GM19468 (cell line): ENCODE results near the gene GULP1.
"Not testable (repeated sequence)": the region's sequence is repeated elsewhere in the genome, so short reads cannot be mapped to it uniquely, and the experiment has no call there.

ENCODE experiments used
- ATAC-seq: cut with Tn5 transposase; IDR thresholded peaks from one replicate; pipeline ENCODE4 v1.9.1; 2021; ENCODE audit warnings: mild to moderate bottlenecking, moderate library complexity, moderate number of reproducible peaks; ENCODE audit not compliant: unreplicated experiment; ENCODE audit errors: extremely low read depth

GULP1 gene

DNA sequence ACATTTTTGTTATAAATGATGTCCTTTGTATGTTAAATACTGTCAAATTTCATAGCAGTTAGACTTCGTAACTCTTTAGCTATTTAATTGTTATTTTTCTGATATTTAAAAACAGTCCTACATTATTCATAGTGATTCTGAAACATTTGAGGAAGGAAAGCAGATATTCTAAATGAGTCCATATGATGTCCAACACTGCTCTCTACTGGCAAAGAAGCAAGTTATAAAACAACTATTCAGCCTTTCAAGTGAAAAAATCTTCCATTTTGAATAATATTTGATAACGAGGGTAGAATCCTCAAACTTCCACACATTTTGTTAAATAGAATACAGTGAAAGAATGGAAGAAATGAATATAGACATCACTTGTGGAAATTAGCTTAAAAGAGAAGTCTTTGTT is 220.8 kb downstream of the GULP1 start:
- no peak for ATAC-seq

DNA sequence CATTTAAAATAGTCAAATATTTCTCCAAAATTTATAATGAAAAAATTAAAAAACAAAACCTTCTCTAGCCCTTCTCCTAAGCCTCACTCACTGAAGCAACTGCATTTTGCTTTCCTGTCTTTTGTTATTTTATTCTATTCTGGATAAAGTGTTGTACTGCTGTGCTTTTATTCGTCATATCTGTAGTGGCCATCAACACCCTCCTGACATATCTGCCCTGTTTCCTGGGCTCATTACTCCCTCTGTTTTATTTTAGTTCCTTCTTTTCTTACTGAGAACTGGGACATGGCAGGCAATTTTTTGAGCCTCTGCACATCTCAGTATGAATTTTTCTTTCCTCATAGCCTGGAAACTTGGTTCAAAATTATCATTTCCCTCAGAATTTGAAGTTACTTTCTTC is 224.2 kb downstream of the GULP1 start:
- ATAC-seq: no peak

GRCh38 chr2:188517549-188518215 is 226.0 kb downstream of the GULP1 start:
- no peak for ATAC-seq

DNA sequence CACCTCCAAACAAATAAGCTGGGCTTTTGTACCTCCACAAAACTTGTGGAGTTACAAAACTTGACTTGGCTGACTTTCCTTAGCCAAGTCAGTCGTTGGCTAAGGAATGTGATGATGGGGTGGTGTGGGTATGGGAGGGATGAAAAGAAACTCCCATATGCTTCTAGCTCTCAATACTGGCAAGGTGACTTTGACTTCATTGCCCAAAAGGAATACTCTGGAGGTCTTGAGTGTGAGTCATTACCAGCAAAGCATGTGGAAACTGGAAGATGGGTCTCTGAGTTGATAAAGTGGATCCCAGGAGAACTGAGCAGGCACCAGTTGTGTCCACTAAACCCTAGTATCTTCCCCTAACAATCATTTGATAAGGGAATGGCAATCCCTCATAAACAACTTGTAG is 226.7 kb downstream of the GULP1 start:
- ATAC-seq: no peak

GRCh38 chr2:188519136-188519535 is 227.5 kb downstream of the GULP1 start:
- no peak for ATAC-seq

- no peak for ATAC-seq
These were observed 230.8 kb downstream of the GULP1 start for GRCh38 chr2:188522517-188522916.

DNA sequence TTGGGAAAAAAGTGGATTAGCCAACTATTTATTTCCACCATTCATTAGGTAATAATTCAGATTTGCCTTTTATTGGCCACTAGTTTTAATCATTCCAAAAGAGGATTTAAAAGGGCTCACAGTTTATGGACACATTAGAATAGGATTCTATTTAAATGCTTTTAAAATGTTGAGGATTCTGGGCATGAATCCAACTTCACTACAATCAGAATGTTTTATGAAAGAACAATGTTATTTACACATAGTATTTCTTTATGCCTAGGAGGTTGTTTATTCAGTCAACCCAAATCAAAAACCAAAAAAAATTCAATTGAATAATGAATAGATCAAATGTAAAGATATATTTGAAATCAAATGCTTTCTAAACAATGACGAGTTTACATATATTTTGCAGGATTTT is 232.2 kb downstream of the GULP1 start:
- ATAC-seq: no peak

- ATAC-seq: peak; percentile 64
These were observed 232.9 kb downstream of the GULP1 start for GRCh38 chr2:188524519-188525113.

GRCh38 chr2:188526701-188527100 is 235.0 kb downstream of the GULP1 start:
- ATAC-seq: no peak

DNA sequence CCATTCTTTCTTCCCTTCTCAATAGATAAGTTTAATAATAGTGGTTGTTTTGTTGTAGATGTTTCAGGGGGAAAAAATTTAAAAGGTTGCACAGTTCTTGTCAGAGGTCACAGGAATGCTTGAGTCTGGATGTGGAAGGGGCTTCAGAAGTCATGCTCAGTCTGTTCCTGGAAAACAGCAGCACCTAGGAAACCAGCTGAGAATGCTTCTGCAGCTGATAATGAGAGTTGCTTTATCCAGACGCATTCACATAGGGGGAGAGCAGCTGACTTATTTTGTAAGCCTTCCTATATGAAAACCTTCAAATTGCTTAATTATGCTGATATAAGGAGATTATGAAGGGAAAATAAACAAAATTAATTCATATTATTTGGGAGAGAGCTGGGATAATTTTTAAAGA is 235.5 kb downstream of the GULP1 start:
- ATAC-seq: no peak

GRCh38 chr2:188527581-188527993 is 235.9 kb downstream of the GULP1 start:
- ATAC-seq: no peak

DNA sequence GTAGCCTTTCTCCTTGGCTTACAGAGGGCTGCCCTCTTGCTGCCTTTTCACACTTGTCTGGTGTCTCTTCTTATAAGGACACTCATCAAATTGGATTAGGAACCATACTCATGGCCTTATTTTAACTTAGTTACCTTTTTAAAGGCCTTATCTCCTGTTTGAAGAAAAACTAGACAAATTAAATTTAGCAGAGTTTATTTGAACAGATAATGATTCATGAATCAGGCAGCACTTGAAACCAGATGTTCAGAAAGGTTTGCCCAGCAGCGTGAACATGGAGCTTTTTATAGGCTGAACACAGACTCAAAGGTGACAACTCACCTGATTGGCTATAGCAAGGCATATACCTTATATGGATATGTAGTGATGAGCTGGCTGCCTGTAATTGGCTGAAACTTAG is 238.0 kb downstream of the GULP1 start:
- ATAC-seq: no peak

DNA sequence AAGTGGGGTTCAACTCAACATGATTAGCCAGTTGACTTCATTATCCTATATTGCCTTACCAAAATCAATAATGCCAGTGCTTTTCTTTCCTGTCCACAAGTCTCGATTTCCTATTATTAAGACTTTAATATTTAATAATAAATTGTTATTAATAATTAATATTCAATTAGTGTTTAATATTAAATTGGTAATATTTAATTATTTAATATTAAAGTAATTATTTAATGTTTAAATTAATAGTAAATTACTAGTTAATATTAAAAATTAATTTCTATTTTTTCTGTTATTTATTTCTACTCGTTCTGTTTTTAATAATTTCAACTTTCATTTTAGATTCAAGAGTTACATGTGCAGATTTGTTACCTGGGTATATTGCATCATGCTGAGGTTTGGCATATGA is 243.2 kb downstream of the GULP1 start:
- no peak for ATAC-seq

DNA sequence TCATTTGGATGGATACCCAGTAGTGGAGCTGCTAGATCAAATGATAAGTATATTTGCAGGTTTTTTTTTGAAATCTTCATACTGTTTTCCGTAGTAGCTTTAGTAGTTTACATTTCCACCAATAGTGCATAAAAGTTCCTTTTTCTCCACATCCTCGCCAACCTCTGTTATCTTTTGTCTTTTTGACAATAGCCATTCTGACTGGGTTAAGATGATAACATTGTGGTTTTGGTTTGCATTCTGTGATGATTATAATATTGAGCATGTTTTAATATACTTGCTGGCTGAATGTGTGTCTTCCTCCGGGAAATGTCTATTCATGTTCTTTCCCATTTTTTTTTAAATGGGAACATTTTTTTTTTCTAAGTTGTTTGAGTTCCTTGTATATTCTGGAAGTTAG is 260.0 kb downstream of the GULP1 start:
- ATAC-seq: no peak

- no peak for ATAC-seq
These were observed 265.4 kb downstream of the GULP1 start for GRCh38 chr2:188557081-188557480.

- not testable (repeated sequence) for ATAC-seq
These were observed 267.8 kb downstream of the GULP1 start for GRCh38 chr2:188559455-188559854.

- ATAC-seq: no peak
These were observed 269.9 kb downstream of the GULP1 start for GRCh38 chr2:188561473-188561979.

GRCh38 chr2:188569431-188570165 is 277.9 kb downstream of the GULP1 start:
- ATAC-seq: no peak

DNA sequence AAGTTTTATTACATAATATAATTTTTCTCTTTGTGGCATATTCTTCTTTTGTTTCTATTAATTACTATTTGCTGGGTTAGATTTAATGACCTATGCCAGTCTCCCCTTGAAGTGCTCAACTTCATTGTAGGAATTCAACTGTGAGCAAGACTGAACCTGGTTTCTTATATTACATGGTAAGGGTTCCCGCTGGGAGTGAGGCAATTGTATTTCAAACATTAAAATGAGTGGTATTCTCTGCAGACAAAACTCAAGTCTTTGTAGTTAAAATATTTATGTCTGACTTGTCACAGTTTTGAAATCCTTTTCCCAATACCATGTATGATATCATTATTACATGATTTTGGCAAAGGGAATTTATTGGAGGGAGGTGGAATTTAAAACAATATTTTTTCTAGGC is 278.7 kb downstream of the GULP1 start:
- no peak for ATAC-seq

GRCh38 chr2:188571543-188572303 is 280.0 kb downstream of the GULP1 start:
- ATAC-seq: no peak

DNA sequence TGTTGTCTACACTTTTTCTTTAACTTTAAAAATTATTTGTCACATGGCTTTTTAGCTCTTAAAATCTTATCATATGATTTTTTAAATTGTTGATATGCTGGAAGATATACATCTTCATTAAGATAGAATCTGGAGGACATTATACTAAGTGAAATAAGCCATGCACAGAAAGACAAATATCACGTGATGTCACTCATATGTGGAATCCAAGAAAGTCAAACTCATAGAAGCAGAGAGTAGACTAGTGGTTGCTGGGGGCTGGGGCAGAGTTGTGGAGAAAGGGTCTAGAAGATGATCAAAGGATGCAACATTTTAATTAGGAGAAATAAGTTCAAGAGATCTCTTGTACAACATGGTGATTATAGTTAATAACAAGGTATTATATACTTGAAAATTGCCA is 280.9 kb downstream of the GULP1 start:
- ATAC-seq: no peak
